GM11168 (cell line): Measurements from ENCODE around the gene CACNB2.

Source experiments
- in situ Hi-C: fragments of 300-500 bp; cut with MboI; formaldehyde crosslinking; loops from one replicate; pipeline ENCODE4 v1.12.0; 2022; ENCODE audit warnings: low sequenced_read_pairs; ENCODE audit not compliant: unreplicated experiment

The CACNB2 gene

DNA sequence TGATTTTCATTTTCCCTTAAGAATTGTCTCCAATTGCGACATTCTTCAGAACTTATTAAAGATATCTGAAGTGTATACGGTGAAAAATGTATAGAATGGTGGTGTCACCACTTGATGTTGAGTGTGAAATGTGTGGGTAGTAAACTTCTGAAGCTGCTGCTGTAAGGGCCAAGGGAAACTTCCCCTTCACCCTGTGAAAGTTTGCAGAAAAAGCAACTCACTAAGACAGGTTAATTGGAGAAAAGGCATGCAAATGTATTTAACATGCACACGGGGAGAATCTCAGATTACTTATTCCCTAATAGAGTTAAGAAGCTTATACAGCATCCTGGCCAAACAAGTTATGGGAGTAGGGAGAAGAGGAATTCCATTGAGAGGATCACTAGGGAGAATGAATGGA is 338.1 kb downstream of the CACNB2 start:
- in situ Hi-C loops: no loop called here

DNA sequence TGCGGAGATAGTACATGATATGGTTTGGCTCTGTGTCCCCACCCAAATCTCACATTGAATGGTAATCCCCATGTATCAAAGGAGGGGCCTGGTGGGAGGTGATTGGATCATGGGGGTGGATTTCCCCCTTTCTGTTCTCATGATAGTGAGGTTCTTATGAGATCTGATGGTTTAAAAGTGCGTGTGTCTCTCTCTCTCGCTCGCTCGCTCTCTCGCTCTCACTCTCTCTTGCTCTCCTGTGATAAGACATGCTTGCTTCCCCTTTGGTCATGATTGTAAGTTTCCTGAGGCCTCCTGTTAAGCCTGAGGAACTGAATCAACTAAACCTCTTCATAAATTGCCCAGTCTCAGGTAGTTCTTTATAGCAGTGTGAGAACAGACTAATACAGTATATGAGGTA is 339.3 kb downstream of the CACNB2 start:
- in situ Hi-C loops: no loop called here

DNA sequence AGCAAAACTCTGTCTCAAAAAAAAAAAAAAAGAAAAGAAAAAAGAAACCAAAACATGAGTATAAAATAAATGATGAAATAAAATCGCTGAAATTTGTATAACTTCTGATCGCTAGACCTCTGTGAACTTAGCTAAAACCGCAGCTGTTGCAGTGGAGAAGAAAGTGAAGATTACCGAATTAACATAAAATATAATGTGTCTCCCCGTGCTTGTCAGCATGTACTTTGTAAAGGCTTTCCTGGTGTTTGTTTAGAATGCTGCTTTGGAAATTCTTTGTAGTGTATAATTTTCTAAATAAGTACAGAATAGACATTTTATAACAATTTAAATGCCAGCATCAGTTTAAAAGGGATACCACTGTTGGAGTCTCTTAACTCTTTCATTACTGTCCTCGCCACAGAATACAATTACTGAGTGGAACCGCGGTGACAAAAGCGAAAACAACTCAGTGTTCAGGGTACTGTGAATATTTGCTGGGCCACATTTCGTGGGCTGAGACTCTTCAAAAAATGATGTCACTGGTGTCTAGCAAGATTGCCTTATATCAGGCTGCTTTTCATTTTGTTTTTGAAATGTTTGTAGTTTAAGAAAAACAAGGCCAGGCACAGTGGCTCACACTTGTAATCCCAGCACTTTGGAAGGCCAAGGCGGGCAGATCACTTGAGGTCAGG is 343.4 kb downstream of the CACNB2 start:
- in situ Hi-C loops: no loop called here

DNA sequence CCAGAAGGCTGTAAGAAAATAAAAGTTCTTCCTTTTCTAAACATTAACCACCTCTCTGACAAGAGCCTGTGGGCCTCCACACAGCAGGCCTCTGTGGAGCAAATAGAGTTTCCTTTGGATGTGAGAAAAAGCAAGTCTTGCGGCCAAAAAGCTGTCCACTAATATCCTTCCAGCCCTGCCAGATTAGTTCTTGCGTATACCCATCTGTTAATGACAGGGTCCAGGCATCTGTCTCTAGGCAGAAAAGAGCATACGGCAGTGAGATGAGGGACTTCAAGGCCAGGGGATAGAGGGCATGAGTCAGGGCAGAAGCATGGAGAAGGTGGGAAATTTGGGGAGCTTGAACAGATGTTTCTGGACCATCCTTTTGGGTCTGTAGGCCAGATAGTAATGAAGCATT is 346.2 kb downstream of the CACNB2 start:
- in situ Hi-C loops: no loop called here

DNA sequence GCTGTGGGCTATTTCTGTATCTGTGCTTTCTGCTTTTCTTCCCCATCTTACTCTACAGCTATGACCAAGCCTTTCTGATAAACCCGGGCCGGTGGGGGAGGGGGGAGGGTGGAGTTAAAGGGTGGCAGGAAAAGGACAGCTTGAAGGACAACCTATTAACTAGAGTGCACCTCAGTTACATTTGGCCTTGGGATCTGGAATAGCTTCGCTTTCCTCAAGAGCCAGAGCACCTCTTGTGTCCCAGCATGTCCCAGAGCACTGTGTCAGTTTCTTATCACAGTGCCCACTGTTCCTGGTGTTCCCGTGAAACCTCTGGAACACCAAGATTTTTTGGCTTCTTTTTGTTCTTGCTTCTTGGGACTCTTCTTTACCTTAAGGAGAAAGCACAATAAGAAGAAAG is 350.5 kb downstream of the CACNB2 start:
- in situ Hi-C loops: no loop called here

DNA sequence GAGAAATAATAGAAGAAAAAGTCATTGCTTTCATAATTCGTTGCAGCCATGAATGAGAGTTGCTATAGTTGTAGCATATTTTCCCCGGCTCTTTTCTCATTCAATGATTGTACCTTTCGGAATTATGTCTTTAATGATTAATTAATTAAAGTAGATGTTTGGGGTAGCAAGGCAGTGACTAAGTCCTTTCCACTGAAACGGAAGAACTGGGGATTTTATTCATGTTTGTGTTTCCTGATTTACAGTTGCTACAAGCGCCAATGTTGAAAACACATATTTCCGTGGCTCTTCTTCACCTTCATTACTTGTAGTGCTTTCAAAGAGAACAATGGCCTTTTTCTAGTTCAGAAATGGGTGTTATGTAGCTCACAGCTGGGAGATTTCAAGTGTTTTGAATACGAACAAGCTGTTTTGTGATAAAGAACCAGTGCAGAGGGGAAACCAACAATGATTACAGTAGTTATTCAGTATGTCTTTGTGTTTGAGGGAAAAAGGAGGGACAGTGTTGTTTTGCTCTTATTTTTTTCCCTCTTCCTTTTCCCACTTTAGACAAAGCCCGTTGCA is 357.7 kb downstream of the CACNB2 start:
- in situ Hi-C loops: no loop called here

DNA sequence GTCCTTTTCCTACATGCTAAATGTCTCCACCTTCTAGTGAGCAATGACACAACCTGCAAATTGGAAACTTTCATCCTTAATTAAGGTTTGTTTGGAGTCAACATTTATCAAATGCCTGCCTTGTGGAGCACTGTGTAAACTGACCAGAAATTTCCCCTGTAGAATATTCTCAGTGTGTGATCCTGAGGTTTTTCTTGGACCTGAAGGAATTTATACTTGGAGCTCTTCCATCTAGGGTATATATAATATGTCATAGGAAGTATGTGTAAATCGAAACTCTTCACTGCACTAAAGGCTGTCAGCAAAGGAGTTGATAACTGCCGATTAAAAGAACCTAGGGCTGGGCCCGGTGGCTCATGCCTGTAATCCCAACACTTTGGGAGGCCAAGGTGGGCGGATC is 358.8 kb downstream of the CACNB2 start:
- in situ Hi-C loops: no loop called here

DNA sequence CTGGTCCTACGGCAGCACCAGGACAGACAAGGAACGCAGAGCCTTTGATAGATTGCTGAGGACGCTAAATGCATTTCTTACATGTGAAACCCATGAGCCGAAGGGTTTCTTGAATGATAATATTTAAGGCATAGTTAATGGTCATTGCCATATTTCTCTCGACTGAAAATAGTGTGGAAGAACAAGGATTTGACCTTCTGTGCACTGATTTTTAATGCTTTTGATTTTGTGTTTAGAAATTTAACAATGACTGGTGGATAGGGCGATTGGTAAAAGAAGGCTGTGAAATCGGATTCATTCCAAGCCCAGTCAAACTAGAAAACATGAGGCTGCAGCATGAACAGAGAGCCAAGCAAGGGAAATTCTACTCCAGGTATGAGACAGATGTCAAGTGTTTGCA is 360.4 kb downstream of the CACNB2 start:
- in situ Hi-C loops: no loop called here

DNA sequence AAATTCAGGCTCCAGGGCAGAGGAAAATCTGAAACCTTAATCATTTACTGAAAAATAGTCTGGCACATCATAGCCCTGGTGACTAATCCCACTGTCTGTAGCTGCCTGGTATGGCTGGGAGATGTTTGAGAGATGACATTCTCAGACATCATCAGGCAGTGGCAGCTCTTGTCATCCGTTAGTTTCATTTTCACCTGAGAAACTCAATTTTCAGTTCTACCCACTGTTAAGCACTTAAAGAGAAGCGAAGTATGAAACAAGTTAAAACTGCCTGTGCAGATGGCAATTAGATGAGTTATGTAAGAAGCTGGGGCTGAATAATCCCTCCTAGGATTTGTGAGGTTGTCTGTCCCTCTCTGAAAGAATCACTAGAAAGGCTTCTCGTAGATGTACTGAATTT is 361.0 kb downstream of the CACNB2 start:
- in situ Hi-C loops: no loop called here

DNA sequence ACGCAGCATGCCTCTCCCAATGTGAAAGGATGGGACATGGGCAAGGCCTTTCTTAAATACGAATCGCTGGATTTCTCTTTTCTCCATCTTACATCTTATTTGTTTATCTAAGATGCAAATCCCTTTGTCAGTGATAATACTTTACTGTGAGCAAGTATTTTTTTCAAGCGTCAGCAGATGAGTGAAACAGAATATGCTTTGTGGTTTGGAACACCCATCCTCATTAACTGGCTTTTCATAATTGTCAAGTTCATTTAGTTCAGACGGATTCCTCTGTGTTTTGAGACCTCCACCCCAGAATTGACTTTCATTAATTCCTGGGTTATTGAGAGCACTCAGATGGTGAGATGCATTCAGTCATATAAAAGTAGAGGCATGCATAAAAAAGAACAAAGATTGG is 361.4 kb downstream of the CACNB2 start:
- in situ Hi-C loops: no loop called here

DNA sequence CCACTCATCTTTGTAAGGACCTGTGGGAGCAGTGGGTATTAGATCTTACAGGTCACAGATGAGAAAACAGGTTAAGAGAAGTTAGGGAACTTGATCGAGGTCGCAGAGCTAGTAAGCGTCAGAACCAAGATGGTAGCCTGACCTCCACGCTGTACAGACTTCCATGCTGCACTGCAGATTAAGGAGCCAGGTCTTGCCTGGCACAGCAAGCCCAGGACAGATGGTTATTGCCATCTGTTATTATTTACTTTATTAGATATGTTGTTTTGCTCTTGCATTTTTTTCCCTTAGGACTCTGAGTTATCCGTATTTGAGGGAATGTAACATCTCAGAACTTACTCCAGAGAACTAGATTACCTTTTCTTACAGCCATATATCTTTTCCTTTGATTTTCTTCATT is 363.9 kb downstream of the CACNB2 start:
- in situ Hi-C loops: no loop called here

DNA sequence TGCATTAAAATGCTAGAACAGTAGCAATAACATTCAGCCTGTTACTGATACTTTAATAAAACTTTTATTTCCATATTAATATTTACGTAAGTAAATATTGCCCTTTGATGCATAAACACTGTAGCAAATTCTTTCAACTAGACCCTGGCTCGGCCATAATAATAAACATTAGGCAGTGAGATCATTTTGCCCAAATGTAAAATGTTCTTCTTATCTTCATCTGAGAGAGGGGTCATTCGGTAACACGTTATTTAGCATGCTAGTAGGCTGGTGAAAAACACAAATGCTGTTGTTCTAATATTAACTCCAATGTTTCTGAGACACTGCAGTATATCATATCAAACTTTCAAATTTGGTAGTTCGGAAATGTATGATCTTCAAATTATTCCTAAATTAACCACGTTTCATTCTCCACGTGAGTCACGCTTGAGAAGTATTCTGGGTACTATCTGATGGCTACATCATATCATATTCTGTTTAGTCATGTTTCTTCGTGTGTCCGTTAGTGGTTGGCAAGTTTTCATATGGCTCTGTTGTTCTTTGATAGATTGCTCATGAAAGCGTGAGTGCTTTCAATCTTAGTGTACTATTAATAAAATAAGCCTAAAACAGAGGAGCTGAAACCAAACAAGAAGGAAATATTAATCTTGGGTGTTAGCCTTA is 365.4 kb downstream of the CACNB2 start:
- in situ Hi-C loops: no loop called here

DNA sequence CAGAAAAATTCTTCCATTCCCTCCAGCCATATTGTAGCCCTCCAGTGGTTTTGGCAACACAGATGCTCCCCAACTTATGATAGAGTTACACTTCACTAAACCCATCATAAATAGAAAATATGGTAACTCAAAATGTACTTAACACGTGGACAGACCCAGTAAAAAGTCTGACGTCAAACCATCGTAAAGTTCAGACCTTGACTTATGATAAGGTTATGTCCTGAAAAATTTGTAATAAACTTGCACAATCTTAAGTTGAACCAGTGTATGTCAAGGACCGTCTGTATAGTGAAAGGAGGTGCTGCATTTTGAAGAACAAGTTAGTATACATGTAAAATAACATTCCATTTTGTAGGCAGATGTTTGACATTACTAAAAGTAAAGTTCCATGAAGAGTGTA is 368.4 kb downstream of the CACNB2 start:
- in situ Hi-C loops: no loop called here

DNA sequence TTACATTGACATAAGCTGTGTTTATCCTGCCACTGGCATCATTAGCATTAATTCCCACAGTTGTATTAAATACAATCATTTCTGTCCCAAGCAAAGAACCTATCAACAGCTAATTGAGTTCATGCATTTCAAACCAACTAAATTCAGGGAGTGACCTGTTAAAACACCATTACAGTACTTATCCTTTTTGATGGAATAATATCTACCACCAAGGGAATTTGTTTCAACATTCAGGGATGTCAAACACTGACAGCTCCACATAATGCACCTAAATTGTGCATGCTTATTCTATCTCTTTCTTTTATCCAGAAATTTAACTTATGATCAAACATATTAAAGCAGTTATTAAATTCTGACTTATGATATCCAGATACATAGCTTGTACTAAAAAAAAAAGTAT is 374.3 kb downstream of the CACNB2 start:
- in situ Hi-C loops: no loop called here

DNA sequence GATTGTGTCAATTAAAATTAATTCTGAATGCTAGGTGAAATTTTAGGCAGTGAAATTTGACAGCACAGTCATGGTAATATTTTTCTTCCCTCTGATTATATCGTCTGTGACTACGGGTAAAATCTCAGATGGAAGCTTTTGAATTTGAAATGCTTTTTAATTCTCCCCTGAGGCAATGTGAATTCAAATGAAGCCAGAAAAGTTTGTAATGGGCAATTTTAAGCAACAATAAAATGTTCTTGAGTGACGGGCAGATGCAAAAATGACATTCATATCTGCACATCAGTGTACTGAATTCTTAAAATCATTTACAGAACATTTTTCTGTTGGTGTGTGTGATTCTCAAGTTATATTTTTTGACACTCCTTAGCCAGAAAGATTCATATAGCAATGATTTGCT is 376.6 kb downstream of the CACNB2 start:
- in situ Hi-C loops: no loop called here

DNA sequence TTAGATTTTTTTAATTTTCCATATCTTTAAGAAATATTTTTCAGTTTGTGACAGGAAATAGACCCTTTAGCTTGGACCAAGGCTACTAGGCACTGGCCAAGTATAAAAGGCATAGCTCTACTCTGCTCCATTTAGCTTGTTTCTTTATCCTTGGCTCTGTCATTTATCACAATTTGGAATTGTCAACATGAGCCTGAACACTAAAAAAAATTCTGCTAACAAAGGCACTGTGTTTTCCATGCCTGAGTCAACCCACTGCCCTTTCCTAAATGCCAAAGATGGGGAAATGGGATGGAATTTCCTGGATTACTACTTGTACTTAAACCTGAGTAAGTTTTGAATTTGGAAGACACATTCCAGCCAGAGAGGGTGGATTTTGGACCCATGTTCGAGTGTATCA is 382.8 kb downstream of the CACNB2 start:
- in situ Hi-C loops: no loop called here

DNA sequence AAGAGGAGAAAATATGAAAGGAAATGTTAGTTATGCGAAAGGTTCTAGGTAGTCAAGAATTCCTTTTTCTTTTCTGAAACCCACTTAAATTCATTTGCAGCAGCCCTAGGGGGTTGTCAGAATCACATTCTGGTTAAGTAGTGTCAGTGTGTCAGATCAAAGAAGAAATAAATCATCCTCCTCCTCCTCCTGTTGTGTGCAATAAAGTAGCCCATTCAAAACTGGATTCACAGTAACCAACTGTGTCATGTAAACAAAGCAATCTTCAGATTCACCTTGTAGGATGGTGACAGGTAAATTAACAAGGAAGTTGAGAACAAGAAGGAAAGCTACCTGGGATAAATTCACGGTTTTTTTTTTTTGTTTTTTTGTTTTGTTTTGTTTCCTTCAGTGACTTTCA is 383.6 kb downstream of the CACNB2 start:
- in situ Hi-C loops: no loop called here

DNA sequence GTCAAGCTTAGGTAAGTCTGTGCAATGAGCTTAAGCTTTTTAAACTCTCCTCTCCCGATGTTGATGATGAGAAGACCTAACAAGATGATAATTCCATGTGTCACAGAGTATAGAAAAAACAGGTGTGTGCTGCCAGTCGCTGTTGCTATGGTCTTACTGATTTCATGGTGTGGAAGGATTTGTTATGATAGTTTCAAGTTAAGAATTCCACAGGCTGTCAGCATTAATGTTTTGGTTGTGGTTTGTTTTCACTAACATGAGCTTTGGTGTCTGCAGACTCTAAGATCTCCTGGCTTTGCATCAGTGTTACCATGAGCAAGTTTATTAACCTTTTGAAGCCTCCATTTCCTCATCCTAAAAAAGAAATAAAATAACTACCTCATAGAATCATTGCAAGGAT is 387.5 kb downstream of the CACNB2 start:
- in situ Hi-C loops: no loop called here

DNA sequence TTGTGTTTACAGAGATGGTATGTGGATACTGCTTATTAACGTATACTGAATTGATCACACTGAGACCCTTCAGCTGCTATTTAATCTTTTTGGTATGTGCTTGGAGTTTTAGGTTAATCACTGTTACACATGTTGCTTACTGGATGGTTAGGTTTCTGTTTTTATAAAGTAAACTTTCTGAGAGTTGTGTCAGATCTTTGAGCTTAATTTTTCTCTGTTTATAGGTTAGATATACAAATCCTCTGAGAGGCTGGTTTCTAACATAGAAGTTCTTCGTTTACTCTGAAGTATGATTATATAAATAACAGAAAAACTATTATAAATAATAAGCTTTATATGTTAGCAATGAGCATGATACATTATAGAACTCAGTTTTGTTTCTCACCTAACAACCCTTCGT is 388.1 kb downstream of the CACNB2 start:
- in situ Hi-C loops: no loop called here

DNA sequence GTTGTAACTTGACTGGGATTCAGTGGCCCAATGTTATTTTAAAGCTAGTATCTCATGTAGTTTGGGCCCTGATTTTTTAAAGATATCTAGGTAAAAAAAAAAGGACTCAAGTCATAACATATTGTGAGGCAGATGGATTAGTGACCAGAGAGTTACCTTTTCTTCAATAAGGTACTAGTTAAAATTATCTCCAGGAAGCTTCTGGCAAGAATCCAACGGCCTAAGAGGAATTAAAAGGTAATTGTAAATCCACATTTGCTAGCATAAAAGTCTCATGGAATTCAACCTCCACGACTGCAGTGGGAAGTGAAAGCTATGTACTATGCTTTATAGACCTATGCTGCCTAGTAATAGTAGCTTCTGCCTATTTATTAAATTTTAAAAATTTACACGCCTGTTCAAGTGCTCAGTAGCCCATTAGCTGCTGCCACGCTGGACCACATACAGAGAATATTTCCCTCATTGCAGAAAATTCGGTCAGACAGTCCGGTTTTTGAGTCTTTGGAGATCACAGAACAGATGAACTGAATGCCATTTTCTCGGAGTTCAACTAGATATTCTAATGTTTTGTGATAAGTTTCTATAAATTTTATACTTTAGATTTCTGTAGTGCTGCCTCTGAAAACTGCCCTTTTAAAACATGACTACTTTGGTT is 392.8 kb downstream of the CACNB2 start:
- in situ Hi-C loops: no loop called here

DNA sequence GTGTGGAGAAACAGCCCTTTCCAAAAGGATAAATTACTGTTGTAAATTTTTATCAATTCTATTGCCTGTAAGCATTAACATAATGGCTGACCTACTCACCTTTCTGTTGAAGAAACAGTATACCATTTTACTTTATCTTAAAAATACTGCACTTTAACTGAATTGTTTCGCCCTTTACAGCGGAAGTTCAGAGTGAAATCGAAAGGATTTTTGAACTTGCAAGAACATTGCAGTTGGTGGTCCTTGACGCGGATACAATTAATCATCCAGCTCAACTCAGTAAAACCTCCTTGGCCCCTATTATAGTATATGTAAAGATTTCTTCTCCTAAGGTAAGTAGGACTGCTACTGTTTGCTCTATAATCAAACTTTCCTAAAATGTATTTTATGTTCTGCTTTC is 393.7 kb downstream of the CACNB2 start:
- in situ Hi-C loops: no loop called here
